ENCODE results near the gene RPS3.

DNA sequence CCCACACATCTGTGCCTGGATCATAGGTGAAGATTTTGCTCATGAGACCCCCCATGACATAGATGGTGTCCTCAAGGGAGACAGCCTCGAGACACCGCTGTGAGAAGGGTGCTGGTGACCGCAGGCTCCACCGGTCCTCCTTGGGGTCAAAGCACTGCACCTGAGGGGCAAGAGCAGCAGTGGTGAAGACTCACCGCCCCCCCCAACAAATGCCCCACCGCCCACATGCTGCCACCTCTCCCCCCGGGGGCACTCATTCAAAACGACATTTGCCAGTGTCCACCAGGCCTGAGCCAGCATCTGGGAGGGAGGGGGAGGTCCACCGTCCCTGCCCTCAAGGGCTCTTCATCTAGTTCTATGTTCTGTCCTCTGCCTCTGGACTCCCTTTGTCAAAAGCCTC, 24.4 kb downstream of the RPS3 start:
- TF ChIP-seq, protein P1, sequence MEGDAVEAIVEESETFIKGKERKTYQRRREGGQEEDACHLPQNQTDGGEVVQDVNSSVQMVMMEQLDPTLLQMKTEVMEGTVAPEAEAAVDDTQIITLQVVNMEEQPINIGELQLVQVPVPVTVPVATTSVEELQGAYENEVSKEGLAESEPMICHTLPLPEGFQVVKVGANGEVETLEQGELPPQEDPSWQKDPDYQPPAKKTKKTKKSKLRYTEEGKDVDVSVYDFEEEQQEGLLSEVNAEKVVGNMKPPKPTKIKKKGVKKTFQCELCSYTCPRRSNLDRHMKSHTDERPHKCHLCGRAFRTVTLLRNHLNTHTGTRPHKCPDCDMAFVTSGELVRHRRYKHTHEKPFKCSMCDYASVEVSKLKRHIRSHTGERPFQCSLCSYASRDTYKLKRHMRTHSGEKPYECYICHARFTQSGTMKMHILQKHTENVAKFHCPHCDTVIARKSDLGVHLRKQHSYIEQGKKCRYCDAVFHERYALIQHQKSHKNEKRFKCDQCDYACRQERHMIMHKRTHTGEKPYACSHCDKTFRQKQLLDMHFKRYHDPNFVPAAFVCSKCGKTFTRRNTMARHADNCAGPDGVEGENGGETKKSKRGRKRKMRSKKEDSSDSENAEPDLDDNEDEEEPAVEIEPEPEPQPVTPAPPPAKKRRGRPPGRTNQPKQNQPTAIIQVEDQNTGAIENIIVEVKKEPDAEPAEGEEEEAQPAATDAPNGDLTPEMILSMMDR (IDR thresholded peaks at IDR 0.05; ENCODE audit: low read depth, low read length, poor library complexity, severe bottlenecking): no peak
- no peak for TF ChIP-seq EZH2phosphoT487 (IDR thresholded peaks at IDR 0.05; ENCODE audit: borderline replicate concordance, low read length)
